ENCODE measurements around the gene TET3. TPM values are rescaled to one million over a fixed set of nuclear protein-coding genes. Genes with fewer than 3 reads are reported as not detected.
A peak's percentile ranks its signal among the peaks of the same experiment; 100 is the strongest.

TET3 gene
- total RNA-seq, 1 donor, result 6.1 TPM

DNA sequence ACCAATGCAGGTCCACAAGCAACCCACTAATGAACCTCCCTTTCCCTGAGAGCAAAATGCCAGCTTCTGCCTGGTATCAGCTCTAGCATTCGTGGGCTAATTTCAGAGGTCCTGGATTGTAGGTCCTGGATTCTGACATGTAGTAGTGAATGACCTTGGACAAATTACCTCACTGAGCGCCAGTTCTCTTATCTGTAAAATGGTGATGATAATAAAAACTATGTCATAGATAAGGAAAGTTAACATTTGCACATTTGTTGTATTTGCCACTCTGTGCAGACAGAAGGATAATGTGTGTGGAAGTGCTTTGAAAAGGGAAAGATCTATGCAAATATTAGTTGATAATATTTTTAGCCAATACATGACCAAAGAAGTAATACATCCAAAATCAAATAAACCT, 4.1 kb upstream of the TET3 start:
- TF ChIP-seq, protein P1, sequence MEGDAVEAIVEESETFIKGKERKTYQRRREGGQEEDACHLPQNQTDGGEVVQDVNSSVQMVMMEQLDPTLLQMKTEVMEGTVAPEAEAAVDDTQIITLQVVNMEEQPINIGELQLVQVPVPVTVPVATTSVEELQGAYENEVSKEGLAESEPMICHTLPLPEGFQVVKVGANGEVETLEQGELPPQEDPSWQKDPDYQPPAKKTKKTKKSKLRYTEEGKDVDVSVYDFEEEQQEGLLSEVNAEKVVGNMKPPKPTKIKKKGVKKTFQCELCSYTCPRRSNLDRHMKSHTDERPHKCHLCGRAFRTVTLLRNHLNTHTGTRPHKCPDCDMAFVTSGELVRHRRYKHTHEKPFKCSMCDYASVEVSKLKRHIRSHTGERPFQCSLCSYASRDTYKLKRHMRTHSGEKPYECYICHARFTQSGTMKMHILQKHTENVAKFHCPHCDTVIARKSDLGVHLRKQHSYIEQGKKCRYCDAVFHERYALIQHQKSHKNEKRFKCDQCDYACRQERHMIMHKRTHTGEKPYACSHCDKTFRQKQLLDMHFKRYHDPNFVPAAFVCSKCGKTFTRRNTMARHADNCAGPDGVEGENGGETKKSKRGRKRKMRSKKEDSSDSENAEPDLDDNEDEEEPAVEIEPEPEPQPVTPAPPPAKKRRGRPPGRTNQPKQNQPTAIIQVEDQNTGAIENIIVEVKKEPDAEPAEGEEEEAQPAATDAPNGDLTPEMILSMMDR (IDR thresholded peaks at IDR 0.05; ENCODE audit: insufficient read depth, low read length), result no peak
- H3K4me3 ChIP-seq (ENCODE audit: low read depth, low read length), result no peak overlapping the region
- no peak for DNase-seq (ENCODE audit: low read depth)

GRCh38 chr2:73981081-73982001, 3.4 kb upstream of the TET3 start:
- TF ChIP-seq, protein P1 (IDR thresholded peaks at IDR 0.05; ENCODE audit: insufficient read depth, low read length), result no peak

DNA sequence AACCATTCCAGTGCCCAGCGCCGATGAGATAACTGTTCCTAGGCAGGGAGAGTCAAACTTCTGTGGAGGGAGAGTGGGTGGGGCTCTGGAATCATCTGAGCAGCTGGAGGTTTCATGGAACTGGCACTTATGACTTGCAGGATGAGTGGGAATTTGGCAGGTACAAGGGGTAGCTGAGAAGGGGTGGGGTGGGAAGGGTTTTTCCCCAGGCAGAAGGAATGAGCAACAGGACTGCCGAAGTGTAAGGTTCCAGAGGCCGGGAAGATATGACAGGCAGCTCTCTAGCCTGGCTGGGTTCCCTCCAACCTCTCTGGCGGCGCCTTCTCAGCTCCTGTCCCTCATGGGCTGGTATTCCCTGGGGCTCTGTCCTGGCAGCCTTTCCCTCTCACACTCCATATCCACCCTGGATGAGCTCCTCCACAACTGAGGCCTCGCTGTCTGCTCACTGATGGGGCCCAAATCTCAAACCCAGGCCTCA, 2.5 kb upstream of the TET3 start:
- peak; percentile 88 for DNase-seq (ENCODE audit: low read depth)
- TF ChIP-seq, protein P1 (IDR thresholded peaks at IDR 0.05; ENCODE audit: insufficient read depth, low read length), result no peak
- no peak overlapping the region for H3K4me3 ChIP-seq (ENCODE audit: low read depth, low read length)

More at GRCh38 chr2:73981081-73982001, 3.4 kb upstream of the TET3 start:
- DNase-seq (ENCODE audit: low read depth), result no peak
- peak overlapping the region; percentile 48 for H3K4me3 ChIP-seq (ENCODE audit: low read depth, low read length)

DNA sequence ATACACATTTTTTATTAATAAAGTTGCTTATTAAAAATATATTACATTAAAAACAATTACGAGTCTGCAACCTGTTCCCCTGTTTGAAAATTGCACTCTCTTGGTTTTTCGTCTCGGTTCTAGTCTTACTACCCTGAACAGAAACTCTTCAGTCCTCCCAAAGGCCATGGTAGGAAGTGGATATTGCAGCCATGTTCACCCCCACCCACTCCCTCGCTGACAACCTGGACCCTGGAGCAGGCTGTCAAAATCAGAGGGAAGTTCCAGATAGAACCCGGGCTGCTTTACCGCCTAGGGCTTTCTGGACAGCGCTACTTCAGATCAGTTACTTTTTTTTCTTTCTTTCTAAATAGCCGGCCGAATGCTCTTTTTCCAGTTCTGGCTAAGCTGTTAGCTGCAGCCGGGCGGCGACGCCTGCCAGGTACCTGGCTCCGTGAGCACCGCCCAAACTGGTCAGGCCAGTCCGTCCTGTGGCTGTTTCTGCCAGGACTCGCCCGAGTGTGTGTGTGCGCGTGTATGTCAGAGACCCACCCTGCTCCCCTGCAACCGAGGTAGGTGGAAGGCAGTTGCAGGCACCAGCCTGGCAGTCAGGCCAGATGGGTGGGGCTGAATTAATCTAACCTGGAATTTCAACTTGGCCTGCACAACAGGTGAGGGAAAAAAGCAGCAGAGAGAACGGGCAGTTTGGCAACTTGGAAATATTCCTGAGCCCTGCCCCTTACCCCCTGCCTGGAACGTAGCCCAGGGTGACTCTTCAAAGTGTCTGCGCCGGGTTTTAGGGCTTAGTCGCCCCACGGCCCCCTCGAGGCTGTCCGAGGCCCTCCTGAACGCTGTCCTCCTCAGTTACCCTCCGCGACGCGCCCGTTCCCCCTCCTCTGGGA, 1.1 kb upstream of the TET3 start:
- TF ChIP-seq, protein P1 (IDR thresholded peaks at IDR 0.05; ENCODE audit: insufficient read depth, low read length), result no peak
- DNase-seq (ENCODE audit: low read depth), result no peak
- no peak overlapping the region for H3K4me3 ChIP-seq (ENCODE audit: low read depth, low read length)

DNA sequence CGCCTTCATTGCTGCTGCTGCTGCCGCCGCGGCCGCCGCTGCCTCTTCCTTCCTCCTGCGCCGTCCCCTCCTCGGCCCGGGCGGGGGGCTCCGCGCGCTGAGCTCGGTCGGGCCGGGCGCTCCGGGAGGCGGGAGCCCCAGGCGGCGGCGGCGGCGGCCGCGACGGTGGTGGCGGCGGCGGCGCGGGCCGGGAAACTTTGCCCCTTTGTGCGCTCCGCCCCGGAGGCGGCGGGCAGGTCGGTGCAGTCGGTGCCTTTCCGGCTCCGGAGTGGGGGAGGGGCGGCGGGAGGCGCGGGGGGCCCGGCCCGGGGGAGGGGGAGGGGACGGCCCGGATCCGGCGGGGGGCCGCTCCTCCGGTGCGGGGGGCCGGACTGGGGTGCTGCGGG, 205 bp downstream of the TET3 start:
- TF ChIP-seq, protein P1 (IDR thresholded peaks at IDR 0.05; ENCODE audit: insufficient read depth, low read length), result no peak
- DNase-seq (ENCODE audit: low read depth), result no peak
- H3K4me3 ChIP-seq (ENCODE audit: low read depth, low read length), result peak overlapping the region; percentile 58

GRCh38 chr2:73985308-73986084, 786 bp downstream of the TET3 start:
- TF ChIP-seq, protein P1 (IDR thresholded peaks at IDR 0.05; ENCODE audit: insufficient read depth, low read length), result no peak
- DNase-seq (ENCODE audit: low read depth), result no peak
- peak overlapping the region; percentile 64 for H3K4me3 ChIP-seq (ENCODE audit: low read depth, low read length)
